ENCODE data around the gene ZP2. TPM values are rescaled to one million over a fixed set of nuclear protein-coding genes. Genes with fewer than 3 reads are reported as not detected.

Gene ZP2
- total RNA-seq, 1 experiment from 2014 or later = not detected

DNA sequence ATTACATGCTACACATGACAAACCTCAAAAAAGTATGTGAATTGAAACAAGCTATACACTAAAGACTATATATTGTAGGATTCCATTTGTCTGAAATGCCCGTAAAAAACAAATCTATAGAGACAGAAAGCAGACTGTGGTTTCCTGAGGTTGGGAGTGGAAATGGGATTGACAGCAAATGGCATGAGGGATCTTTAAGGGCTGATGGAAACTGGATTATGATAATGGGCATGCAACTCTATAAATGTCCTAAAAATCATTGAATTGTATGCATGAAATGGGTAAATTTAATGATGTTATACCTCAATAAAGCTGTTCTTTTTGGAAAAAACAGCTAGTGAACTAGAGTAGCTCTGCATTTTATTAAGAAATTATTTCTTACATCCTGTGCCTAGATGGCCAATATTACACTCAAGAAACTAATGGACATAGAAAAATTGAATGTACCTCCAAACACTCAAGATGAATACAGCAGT lies 21.7 kb upstream of the ZP2 start:
- Histone ChIP-seq H3K4me1 (ENCODE audit: insufficient read depth, low read length) (no peaks in the 10 kb centered on the region), H3K4me2 (ENCODE audit: insufficient read depth, insufficient read length, low read length) (no peak overlapping the region), H3K27me3 (ENCODE audit: insufficient read depth, low read length) (no peaks in the 10 kb centered on the region), H2BK120ac (ENCODE audit: low read depth, low read length, poor library complexity, severe bottlenecking) (no peak overlapping the region), H2BK15ac (ENCODE audit: low read depth, low read length) (no peak overlapping the region), H4K5ac (ENCODE audit: insufficient read length, low read depth, low read length) (no peak overlapping the region), H3K9ac (ENCODE audit: extremely low read depth, insufficient read length, low read length) (no peak overlapping the region), H2BK12ac (ENCODE audit: insufficient read length, low read depth, low read length) (no peak overlapping the region), H2BK5ac (ENCODE audit: insufficient read length, low read length) (no peak overlapping the region), H3K23me2 (ENCODE audit: insufficient read length, low read depth, low read length, poor library complexity, severe bottlenecking) (no peaks in the 10 kb centered on the region), H2AK5ac (ENCODE audit: insufficient read length, low read length) (no peak overlapping the region), H2BK20ac (ENCODE audit: low read depth, low read length, poor library complexity, severe bottlenecking) (no peak overlapping the region), H2AFZ (ENCODE audit: low read length) (no peak overlapping the region), H3K9me3 (ENCODE audit: control insufficient read depth, low read depth, low read length) (no peaks in the 10 kb centered on the region), H4K8ac (replicated peaks; ENCODE audit: insufficient read length, low read depth, low read length) (no peak overlapping the region), H3T11ph (ENCODE audit: low read length) (no peak overlapping the region), H3K18ac (ENCODE audit: insufficient read length, low read depth, low read length) (no peak overlapping the region), H3K79me1 (ENCODE audit: insufficient read depth, low read depth, low read length, poor library complexity, severe bottlenecking) (no peaks in the 10 kb centered on the region), H3K4ac (ENCODE audit: low read depth, low read length) (no peak overlapping the region), H4K20me1 (ENCODE audit: control insufficient read depth, insufficient read depth, insufficient read length) (no peaks in the 10 kb centered on the region), H4K91ac (ENCODE audit: insufficient read length, low read depth, low read length) (no peak overlapping the region), H3K27ac (ENCODE audit: insufficient read length, low read depth, low read length) (no peak overlapping the region), H3K79me2 (ENCODE audit: insufficient read depth, low read length) (no peaks in the 10 kb centered on the region), H3K23ac (ENCODE audit: insufficient read length, low read depth, low read length) (no peak overlapping the region), H3K56ac (ENCODE audit: insufficient read length, low read depth, low read length) (no peak overlapping the region), H3K14ac (ENCODE audit: insufficient read depth, low read length) (no peak overlapping the region)
- Mint-ChIP-seq H3K9me3 (no peaks in the 10 kb centered on the region), H3K27me3 (ENCODE audit: low read depth) (peaks cover 6% of the 10 kb centered on the region), H3K4me3 (no peak overlapping the region), H3K4me1 (no peaks in the 10 kb centered on the region; a peak in 1 of 4 replicates), H3K27ac (no peak overlapping the region), H3K36me3 (ENCODE audit: insufficient read depth in 1 of 3, low read depth in 3 of 3) (no peaks in the 10 kb centered on the region)
- no peak for DNase-seq
- TF ChIP-seq, protein P1, sequence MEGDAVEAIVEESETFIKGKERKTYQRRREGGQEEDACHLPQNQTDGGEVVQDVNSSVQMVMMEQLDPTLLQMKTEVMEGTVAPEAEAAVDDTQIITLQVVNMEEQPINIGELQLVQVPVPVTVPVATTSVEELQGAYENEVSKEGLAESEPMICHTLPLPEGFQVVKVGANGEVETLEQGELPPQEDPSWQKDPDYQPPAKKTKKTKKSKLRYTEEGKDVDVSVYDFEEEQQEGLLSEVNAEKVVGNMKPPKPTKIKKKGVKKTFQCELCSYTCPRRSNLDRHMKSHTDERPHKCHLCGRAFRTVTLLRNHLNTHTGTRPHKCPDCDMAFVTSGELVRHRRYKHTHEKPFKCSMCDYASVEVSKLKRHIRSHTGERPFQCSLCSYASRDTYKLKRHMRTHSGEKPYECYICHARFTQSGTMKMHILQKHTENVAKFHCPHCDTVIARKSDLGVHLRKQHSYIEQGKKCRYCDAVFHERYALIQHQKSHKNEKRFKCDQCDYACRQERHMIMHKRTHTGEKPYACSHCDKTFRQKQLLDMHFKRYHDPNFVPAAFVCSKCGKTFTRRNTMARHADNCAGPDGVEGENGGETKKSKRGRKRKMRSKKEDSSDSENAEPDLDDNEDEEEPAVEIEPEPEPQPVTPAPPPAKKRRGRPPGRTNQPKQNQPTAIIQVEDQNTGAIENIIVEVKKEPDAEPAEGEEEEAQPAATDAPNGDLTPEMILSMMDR (conservative IDR thresholded peaks at IDR 0.05) = no peak
- no CpG with 5 or more reads among the region's 1 CpG for WGBS (ENCODE audit: extremely low coverage, insufficient read length, low lambda C conversion rate)
